ENCODE data around the gene SLITRK2.

Gene SLITRK2
- 0 reads per million in 3 donors for total RNA-seq

GRCh38 chrX:145817331-145818185, at the start of gene SLITRK2:
SLITRK2 (plus strand) TSS chrX:145817829; CDS start chrX:145822426, 4,597 bp downstream.
- H3K27ac ChIP-seq (ENCODE audit: insufficient read depth, low read length, poor library complexity, severe bottlenecking) = no peak within 1 kb of the TSS
- no peaks in the 10 kb centered on the region for H3K36me3 ChIP-seq (ENCODE audit: control insufficient read depth, insufficient read depth, low read length)
- H3K9me3 ChIP-seq (ENCODE audit: control insufficient read depth, low read length) = no peaks in the 10 kb centered on the region
- no peak for DNase-seq
- H3K4me3 ChIP-seq (ENCODE audit: insufficient read depth, low read depth, low read length, poor library complexity, severe bottlenecking) = no peak within 1 kb of the TSS
- H3K4me1 ChIP-seq (ENCODE audit: control insufficient read depth, insufficient read depth, low read length, poor library complexity, severe bottlenecking) = no peaks in the 10 kb centered on the region
- no peaks in the 10 kb centered on the region for H3K27me3 ChIP-seq (replicated peaks; ENCODE audit: control insufficient read depth, insufficient read depth, low read length, poor library complexity, severe bottlenecking)

- DNase-seq = no peak
- no peaks in the 10 kb centered on the region for H3K4me1 ChIP-seq (ENCODE audit: control insufficient read depth, insufficient read depth, low read length, poor library complexity, severe bottlenecking)
- no peak overlapping the region for H3K27ac ChIP-seq (ENCODE audit: insufficient read depth, low read length, poor library complexity, severe bottlenecking)
- H3K27me3 ChIP-seq (replicated peaks; ENCODE audit: control insufficient read depth, insufficient read depth, low read length, poor library complexity, severe bottlenecking) = no peaks in the 10 kb centered on the region
- H3K9me3 ChIP-seq (ENCODE audit: control insufficient read depth, low read length) = no peaks in the 10 kb centered on the region
- no peak overlapping the region for H3K4me3 ChIP-seq (ENCODE audit: insufficient read depth, low read depth, low read length, poor library complexity, severe bottlenecking)
- no peaks in the 10 kb centered on the region for H3K36me3 ChIP-seq (ENCODE audit: control insufficient read depth, insufficient read depth, low read length)
Observed at GRCh38 chrX:145773006-145773405, 44.6 kb upstream of the SLITRK2 start.

GRCh38 chrX:145792281-145792680, 25.3 kb upstream of the SLITRK2 start:
- no peaks in the 10 kb centered on the region for H3K27me3 ChIP-seq (replicated peaks; ENCODE audit: control insufficient read depth, insufficient read depth, low read length, poor library complexity, severe bottlenecking)
- no peaks in the 10 kb centered on the region for H3K9me3 ChIP-seq (ENCODE audit: control insufficient read depth, low read length)
- no peaks in the 10 kb centered on the region for H3K4me1 ChIP-seq (ENCODE audit: control insufficient read depth, insufficient read depth, low read length, poor library complexity, severe bottlenecking)
- no peaks in the 10 kb centered on the region for H3K36me3 ChIP-seq (ENCODE audit: control insufficient read depth, insufficient read depth, low read length)
- no peak overlapping the region for H3K4me3 ChIP-seq (ENCODE audit: insufficient read depth, low read depth, low read length, poor library complexity, severe bottlenecking)
- H3K27ac ChIP-seq (ENCODE audit: insufficient read depth, low read length, poor library complexity, severe bottlenecking) = no peak overlapping the region
- DNase-seq = no peak

GRCh38 chrX:145803508-145803907, 14.1 kb upstream of the SLITRK2 start:
- H3K27me3 ChIP-seq (replicated peaks; ENCODE audit: control insufficient read depth, insufficient read depth, low read length, poor library complexity, severe bottlenecking) = no peaks in the 10 kb centered on the region
- H3K4me1 ChIP-seq (ENCODE audit: control insufficient read depth, insufficient read depth, low read length, poor library complexity, severe bottlenecking) = no peaks in the 10 kb centered on the region
- no peak for DNase-seq
- no peak overlapping the region for H3K27ac ChIP-seq (ENCODE audit: insufficient read depth, low read length, poor library complexity, severe bottlenecking)
- H3K36me3 ChIP-seq (ENCODE audit: control insufficient read depth, insufficient read depth, low read length) = no peaks in the 10 kb centered on the region
- H3K4me3 ChIP-seq (ENCODE audit: insufficient read depth, low read depth, low read length, poor library complexity, severe bottlenecking) = no peak overlapping the region
- no peaks in the 10 kb centered on the region for H3K9me3 ChIP-seq (ENCODE audit: control insufficient read depth, low read length)

GRCh38 chrX:145813081-145813480, 4.5 kb upstream of the SLITRK2 start:
- no peak for DNase-seq
- no peaks in the 10 kb centered on the region for H3K27me3 ChIP-seq (replicated peaks; ENCODE audit: control insufficient read depth, insufficient read depth, low read length, poor library complexity, severe bottlenecking)
- no peaks in the 10 kb centered on the region for H3K4me1 ChIP-seq (ENCODE audit: control insufficient read depth, insufficient read depth, low read length, poor library complexity, severe bottlenecking)
- H3K36me3 ChIP-seq (ENCODE audit: control insufficient read depth, insufficient read depth, low read length) = no peaks in the 10 kb centered on the region
- H3K27ac ChIP-seq (ENCODE audit: insufficient read depth, low read length, poor library complexity, severe bottlenecking) = no peak overlapping the region
- no peak overlapping the region for H3K4me3 ChIP-seq (ENCODE audit: insufficient read depth, low read depth, low read length, poor library complexity, severe bottlenecking)
- H3K9me3 ChIP-seq (ENCODE audit: control insufficient read depth, low read length) = no peaks in the 10 kb centered on the region

- no peak overlapping the region for H3K4me3 ChIP-seq (ENCODE audit: insufficient read depth, low read depth, low read length, poor library complexity, severe bottlenecking)
Observed at GRCh38 chrX:145816601-145817315, 871 bp upstream of the SLITRK2 start.

GRCh38 chrX:145818186-145819113, 821 bp downstream of the SLITRK2 start:
- Histone ChIP-seq H3K4me3 (ENCODE audit: insufficient read depth, low read depth, low read length, poor library complexity, severe bottlenecking) (no peak overlapping the region), H3K4me1 (ENCODE audit: control insufficient read depth, insufficient read depth, low read length, poor library complexity, severe bottlenecking) (no peaks in the 10 kb centered on the region), H3K27me3 (replicated peaks; ENCODE audit: control insufficient read depth, insufficient read depth, low read length, poor library complexity, severe bottlenecking) (no peaks in the 10 kb centered on the region), H3K27ac (ENCODE audit: insufficient read depth, low read length, poor library complexity, severe bottlenecking) (no peak overlapping the region), H3K36me3 (ENCODE audit: control insufficient read depth, insufficient read depth, low read length) (no peaks in the 10 kb centered on the region), H3K9me3 (ENCODE audit: control insufficient read depth, low read length) (no peaks in the 10 kb centered on the region)
- no peak for DNase-seq

More at GRCh38 chrX:145816601-145817315, 871 bp upstream of the SLITRK2 start:
- Histone ChIP-seq H3K4me1 (ENCODE audit: control insufficient read depth, insufficient read depth, low read length, poor library complexity, severe bottlenecking) (no peaks in the 10 kb centered on the region), H3K9me3 (ENCODE audit: control insufficient read depth, low read length) (no peaks in the 10 kb centered on the region), H3K36me3 (ENCODE audit: control insufficient read depth, insufficient read depth, low read length) (no peaks in the 10 kb centered on the region), H3K27ac (ENCODE audit: insufficient read depth, low read length, poor library complexity, severe bottlenecking) (no peak overlapping the region), H3K27me3 (replicated peaks; ENCODE audit: control insufficient read depth, insufficient read depth, low read length, poor library complexity, severe bottlenecking) (no peaks in the 10 kb centered on the region)
- no peak for DNase-seq

- no peak overlapping the region for H3K4me3 ChIP-seq (ENCODE audit: insufficient read depth, low read depth, low read length, poor library complexity, severe bottlenecking)
- no peaks in the 10 kb centered on the region for H3K9me3 ChIP-seq (ENCODE audit: control insufficient read depth, low read length)
- no peaks in the 10 kb centered on the region for H3K4me1 ChIP-seq (ENCODE audit: control insufficient read depth, insufficient read depth, low read length, poor library complexity, severe bottlenecking)
- H3K27me3 ChIP-seq (replicated peaks; ENCODE audit: control insufficient read depth, insufficient read depth, low read length, poor library complexity, severe bottlenecking) = no peaks in the 10 kb centered on the region
- DNase-seq = no peak
- H3K36me3 ChIP-seq (ENCODE audit: control insufficient read depth, insufficient read depth, low read length) = no peaks in the 10 kb centered on the region
- no peak overlapping the region for H3K27ac ChIP-seq (ENCODE audit: insufficient read depth, low read length, poor library complexity, severe bottlenecking)
Observed at GRCh38 chrX:145820825-145821224, 3.2 kb downstream of the SLITRK2 start.

- Histone ChIP-seq H3K9me3 (ENCODE audit: control insufficient read depth, low read length) (no peaks in the 10 kb centered on the region), H3K4me3 (ENCODE audit: insufficient read depth, low read depth, low read length, poor library complexity, severe bottlenecking) (no peak overlapping the region), H3K27ac (ENCODE audit: insufficient read depth, low read length, poor library complexity, severe bottlenecking) (no peak overlapping the region), H3K4me1 (ENCODE audit: control insufficient read depth, insufficient read depth, low read length, poor library complexity, severe bottlenecking) (no peaks in the 10 kb centered on the region), H3K36me3 (ENCODE audit: control insufficient read depth, insufficient read depth, low read length) (no peaks in the 10 kb centered on the region), H3K27me3 (replicated peaks; ENCODE audit: control insufficient read depth, insufficient read depth, low read length, poor library complexity, severe bottlenecking) (no peaks in the 10 kb centered on the region)
- no peak for DNase-seq
Observed at GRCh38 chrX:145821291-145821897, 3.8 kb downstream of the SLITRK2 start.

Data from effector memory CD4-positive, alpha-beta T cell (primary cell).